GM23338 (cell line): ENCODE measurements around the gene ANO1.

ENCODE experiments used
- CREB1 ChIP-seq: fragments of 250-450 bp; sonication (Bioruptor Pico); IDR thresholded peaks from 2 replicates; pipeline ENCODE4 v1.5.0; 2020; ENCODE audit warnings: low read depth, mild to moderate bottlenecking, moderate library complexity
- EZH2 ChIP-seq: fragments of 200-600 bp; sonication (generic); IDR thresholded peaks from one replicate; pipeline ENCODE4 v1.8.0; 2017; ENCODE audit warnings: antibody characterized with exemption, mild to moderate bottlenecking, low read depth; ENCODE audit not compliant: unreplicated experiment
- POLR2AphosphoS5 ChIP-seq: IDR thresholded peaks from 2 replicates; pipeline ENCODE4 v1.6.1; 2016; ENCODE audit warnings: antibody characterized with exemption, low read depth
- ZNF114 ChIP-seq: fragments of 250-450 bp; sonication (Bioruptor Pico); IDR thresholded peaks from 2 replicates; pipeline ENCODE4 v1.5.0; 2020; ENCODE audit warnings: mild to moderate bottlenecking, moderate library complexity
- TF ChIP-seq, protein P1 (sequence below), 2 experiments: fragments of 200-600 bp in 1 of 2; sonication (generic) in 1 of 2; conservative IDR thresholded peaks; 2 replicates each; pipeline versions ENCODE4 v1.5.1 to v1.6.1; 2016 to 2017; ENCODE audit warnings: antibody characterized with exemption in 2 of 2, low read depth in 2 of 2, mild to moderate bottlenecking in 2 of 2, moderate library complexity in 1 of 2
- TF ChIP-seq, protein P2 (sequence below): IDR thresholded peaks from one replicate; pipeline ENCODE4 v1.6.1; 2018; ENCODE audit warnings: antibody characterized with exemption; ENCODE audit not compliant: unreplicated experiment

DNA sequence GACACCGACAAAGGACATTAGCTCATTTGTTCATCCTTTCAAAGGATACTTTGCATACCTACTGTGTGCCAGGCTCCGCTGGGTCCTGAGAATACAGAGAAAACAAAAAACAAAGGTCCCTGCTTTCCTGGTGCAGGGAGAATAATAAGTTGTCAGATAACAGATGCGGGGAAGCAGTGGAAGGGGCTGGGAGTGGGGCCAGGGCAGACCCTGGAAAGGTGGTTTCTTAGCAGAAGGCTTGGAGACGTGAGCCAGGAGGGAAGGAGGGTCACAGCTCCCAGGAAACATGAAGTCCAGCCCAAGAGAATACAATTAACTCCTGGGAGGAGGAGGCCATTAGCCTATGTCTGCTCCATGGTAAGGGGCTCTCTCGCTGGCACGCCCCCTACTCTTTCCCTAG lies 9.8 kb upstream of the ANO1 start:
- TF ChIP-seq, protein P1, sequence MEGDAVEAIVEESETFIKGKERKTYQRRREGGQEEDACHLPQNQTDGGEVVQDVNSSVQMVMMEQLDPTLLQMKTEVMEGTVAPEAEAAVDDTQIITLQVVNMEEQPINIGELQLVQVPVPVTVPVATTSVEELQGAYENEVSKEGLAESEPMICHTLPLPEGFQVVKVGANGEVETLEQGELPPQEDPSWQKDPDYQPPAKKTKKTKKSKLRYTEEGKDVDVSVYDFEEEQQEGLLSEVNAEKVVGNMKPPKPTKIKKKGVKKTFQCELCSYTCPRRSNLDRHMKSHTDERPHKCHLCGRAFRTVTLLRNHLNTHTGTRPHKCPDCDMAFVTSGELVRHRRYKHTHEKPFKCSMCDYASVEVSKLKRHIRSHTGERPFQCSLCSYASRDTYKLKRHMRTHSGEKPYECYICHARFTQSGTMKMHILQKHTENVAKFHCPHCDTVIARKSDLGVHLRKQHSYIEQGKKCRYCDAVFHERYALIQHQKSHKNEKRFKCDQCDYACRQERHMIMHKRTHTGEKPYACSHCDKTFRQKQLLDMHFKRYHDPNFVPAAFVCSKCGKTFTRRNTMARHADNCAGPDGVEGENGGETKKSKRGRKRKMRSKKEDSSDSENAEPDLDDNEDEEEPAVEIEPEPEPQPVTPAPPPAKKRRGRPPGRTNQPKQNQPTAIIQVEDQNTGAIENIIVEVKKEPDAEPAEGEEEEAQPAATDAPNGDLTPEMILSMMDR (conservative IDR thresholded peaks at IDR 0.05; ENCODE audit: low read depth in 2 of 2): no peak
- TF ChIP-seq EZH2 (no peak), POLR2AphosphoS5 (no peak), CREB1 (no peak), ZNF114 (CRISPR knock-in tag) (no peak)
- TF ChIP-seq, protein P2, sequence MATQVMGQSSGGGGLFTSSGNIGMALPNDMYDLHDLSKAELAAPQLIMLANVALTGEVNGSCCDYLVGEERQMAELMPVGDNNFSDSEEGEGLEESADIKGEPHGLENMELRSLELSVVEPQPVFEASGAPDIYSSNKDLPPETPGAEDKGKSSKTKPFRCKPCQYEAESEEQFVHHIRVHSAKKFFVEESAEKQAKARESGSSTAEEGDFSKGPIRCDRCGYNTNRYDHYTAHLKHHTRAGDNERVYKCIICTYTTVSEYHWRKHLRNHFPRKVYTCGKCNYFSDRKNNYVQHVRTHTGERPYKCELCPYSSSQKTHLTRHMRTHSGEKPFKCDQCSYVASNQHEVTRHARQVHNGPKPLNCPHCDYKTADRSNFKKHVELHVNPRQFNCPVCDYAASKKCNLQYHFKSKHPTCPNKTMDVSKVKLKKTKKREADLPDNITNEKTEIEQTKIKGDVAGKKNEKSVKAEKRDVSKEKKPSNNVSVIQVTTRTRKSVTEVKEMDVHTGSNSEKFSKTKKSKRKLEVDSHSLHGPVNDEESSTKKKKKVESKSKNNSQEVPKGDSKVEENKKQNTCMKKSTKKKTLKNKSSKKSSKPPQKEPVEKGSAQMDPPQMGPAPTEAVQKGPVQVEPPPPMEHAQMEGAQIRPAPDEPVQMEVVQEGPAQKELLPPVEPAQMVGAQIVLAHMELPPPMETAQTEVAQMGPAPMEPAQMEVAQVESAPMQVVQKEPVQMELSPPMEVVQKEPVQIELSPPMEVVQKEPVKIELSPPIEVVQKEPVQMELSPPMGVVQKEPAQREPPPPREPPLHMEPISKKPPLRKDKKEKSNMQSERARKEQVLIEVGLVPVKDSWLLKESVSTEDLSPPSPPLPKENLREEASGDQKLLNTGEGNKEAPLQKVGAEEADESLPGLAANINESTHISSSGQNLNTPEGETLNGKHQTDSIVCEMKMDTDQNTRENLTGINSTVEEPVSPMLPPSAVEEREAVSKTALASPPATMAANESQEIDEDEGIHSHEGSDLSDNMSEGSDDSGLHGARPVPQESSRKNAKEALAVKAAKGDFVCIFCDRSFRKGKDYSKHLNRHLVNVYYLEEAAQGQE: no peak
